DMS53 treated with DMSO at 0.1 percent for 48 hours (cell line): ENCODE data around the gene TPSG1.
"Not testable (repeated sequence)": the region's sequence is repeated elsewhere in the genome, so short reads cannot be mapped to it uniquely, and the experiment has no call there.

Source experiments
- DNase-seq: peaks from one replicate; lab custom pipeline; 2025; ENCODE audit not compliant: unreplicated experiment; lab: John Stamatoyannopoulos, UW

TPSG1 gene

DNA sequence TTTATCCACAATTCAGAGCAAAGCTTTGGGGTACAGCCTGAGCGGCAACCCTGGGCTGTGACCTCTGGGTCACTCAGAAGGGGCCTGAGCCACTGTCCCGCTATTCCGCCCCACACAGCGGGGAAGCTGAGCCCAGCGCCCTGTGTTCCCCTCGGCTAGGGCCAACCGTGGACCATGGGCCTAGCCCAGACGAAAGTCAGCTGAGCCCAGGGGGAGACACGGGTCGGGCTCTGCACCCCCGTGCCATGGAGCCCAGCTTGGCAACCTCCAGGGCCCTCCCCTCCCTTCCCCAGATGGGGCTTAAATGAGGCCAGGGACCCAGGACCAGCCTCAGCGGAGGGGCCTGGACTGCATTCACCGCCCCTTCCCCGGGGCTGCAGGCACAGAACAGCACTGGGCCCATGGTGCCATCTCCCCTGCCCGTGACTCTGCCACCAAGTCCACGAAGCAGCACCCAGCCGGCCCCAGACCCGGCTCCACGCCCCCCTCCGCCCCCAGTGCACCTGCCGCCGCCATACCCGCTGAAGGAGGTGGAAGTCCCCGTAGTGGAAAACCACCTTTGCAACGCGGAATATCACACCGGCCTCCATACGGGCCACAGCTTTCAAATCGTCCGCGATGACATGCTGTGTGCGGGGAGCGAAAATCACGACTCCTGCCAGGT, 32.6 kb upstream of the TPSG1 start:
- no peak for DNase-seq

DNA sequence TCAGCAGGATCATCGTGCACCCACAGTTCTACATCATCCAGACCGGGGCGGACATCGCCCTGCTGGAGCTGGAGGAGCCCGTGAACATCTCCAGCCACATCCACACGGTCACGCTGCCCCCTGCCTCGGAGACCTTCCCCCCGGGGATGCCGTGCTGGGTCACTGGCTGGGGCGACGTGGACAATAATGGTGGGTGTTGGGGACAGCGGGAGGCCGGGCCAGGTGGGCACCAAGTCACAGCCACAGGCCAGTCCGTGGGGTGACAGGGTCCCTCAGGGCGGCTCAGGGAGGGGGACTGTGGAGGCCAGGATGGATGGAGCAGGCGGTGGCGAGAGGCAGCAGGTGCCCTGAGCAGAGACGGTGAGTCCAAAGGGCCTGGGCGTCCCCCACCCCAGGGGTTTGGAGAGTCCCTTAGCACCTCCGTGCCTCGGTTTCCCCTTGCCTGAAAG, 31.8 kb upstream of the TPSG1 start:
- no peak for DNase-seq

DNA sequence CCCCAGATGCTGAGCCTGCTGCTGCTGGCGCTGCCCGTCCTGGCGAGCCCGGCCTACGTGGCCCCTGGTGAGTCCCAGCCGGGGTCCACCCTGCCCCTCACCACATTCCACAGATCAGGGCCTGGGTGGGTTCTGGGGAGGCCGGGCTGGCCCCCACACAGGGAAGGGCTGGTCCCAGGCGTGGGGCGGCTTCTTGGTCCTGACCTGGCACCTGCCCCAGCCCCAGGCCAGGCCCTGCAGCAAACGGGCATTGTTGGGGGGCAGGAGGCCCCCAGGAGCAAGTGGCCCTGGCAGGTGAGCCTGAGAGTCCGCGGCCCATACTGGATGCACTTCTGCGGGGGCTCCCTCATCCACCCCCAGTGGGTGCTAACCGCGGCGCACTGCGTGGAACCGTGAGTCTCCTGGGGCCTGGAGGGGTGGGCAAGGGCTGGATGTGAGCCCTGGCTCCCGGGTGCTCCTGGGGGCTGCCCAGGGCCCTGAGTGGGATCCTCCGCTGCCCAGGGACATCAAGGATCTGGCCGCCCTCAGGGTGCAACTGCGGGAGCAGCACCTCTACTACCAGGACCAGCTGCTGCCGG, 31.3 kb upstream of the TPSG1 start:
- DNase-seq, result not testable (repeated sequence)

DNA sequence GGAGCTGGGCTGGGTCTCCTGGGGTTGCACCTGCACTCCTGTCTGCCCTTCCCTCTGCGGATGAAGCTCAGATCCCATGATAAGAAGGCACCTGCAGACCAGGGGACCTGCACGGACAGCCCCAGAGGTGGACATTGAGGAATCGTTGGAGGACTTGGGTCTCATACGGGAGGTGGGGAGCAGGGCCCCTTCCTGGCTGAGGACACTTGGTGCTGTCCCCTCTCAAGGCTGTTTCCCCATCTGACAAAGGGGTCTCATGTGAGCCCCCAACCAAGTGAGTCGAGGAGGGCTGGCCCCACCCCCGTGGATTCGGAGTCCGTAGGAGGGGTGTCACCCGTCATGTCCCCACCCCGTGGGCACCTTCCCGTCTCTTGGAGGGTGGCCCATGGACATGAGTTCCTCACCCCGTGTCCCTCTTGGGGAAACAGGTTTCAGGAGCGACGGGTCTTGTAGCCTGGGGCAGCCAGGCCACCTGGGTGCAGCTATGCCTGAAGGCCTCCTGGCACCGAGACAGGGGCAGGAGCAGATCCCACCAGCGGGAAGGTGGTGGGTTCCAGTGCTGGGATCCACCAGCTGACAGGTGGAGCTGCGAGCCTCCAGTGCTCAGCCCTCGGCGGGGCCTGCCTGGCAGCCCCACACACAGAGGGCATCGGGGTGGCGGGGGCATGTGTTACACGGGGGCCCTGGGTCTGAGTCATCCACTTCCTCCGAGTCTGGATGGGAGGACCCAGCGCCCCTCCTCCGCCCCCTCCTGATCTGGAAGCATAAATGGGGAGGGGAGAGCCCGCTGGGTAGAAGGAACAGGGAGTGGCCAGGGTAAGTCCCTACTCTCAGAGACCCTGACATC, 30.4 kb upstream of the TPSG1 start, which contains the start of gene TPSD1:
Gene TPSD1 (plus strand): TSS at position 794 of the 847 bp plus-strand sequence. CDS start 212 bp downstream, outside the sequence.
- DNase-seq, result not testable (repeated sequence)

DNA sequence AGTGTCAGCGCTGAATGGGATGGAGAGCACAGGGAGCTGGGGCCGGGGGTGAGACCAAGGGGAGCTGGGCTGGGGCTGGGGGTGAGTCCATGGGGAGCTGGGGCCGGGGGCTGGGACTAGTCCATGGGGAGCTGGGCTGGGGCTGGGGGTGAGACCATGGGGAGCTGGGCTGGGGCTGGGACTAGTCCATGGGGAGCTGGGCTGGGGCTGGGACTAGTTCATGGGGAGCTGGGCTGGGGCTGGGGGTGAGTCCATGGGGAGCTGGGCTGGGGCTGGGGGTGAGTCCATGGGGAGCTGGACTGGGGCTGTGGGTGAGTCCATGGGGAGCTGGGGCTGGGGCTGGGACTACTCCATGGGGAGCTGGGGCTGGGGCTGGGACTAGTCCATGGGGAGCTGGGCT, 29.8 kb upstream of the TPSG1 start:
- not testable (repeated sequence) for DNase-seq

DNA sequence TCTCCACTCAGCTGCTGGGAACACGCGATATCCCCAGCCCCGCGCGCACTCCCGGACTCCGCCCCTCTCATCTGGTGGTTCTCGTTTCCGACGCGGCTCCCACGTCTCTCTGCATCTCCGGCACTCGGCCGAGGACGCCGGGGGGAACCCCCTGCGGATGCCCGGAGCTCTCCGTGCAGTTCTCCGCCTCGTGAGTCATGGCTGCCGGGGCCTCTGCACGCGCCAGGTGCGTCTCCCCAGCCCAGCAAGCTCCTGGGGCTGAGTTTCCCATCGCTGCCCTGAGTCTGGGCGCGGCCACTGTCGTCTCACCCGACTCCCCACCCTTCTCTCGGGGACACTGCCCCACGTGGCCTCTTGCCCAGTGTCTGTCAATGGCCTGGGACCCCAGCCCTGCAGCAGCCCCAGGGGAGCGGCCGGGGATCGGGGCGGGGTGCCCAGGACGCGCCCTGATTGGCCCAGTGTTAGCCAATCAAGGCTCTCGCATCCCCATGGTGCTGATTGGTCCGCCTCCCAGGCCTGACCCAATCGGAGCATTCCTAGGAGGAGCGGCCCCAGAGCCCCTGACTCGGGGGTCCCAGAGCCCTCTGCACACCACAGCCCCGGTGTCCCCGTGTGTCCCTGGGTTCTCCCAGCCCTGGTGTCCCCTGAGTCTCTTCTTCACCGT, 28.8 kb upstream of the TPSG1 start:
- DNase-seq, result not testable (repeated sequence)

DNA sequence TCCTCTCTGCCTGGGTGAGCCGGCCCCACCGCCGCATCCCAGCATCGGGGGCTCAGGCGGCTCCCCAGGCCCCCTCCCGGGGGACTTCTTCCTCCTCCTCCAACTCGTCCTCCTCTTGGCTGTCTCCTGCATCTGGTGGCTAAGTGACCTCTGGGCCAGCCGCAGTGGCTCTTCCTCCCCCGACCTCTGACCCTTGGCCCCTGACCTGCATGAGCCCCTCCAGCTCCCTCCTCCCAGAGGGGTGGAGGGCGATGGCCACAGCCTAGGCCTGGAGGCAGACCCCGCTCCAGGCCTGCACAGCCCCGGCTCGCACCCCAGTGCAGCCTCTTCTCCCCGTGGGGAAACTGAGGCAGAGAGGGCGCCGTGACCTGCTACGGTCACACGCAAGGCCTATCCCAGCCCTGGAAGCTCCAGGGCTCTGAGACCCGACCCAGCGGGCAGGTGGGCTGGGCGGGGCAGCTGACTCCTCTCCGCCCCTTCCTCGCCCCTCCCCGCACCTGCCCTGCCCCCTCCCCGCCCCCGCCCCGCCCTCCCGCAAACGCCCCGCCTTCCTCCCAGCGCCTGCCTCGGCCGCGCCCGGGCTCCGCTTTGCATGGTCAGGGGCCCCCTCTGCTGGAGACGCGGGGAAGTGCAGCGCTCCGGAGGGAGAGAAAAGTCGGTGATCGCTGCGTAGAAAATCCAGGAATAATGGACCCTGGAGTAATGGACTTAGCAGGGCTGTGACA, 24.1 kb upstream of the TPSG1 start:
- not testable (repeated sequence) for DNase-seq

DNA sequence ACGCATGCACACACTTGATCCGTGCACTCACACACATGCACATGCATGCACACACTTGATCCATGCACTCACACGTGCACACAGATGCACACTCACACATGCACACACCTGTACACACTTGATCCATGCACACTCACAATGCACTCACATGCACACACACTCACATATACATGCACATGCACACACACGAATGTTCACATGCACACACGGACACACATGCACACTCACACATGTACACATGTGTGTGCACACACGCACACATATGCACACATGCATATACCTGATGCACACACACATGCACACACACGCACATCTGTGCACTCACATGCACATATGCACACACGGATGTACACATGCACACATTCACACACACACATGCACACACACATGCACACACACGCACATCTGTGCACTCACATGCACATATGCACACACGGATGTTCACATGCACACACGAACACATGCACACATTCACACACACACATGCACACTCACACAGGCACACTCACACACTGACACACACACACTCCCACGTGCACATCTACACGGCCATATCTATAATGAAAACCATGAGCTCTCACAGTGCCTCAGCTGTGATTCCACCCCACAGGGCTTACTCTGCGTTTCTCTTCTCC, 23.0 kb upstream of the TPSG1 start:
- DNase-seq, result not testable (repeated sequence)

DNA sequence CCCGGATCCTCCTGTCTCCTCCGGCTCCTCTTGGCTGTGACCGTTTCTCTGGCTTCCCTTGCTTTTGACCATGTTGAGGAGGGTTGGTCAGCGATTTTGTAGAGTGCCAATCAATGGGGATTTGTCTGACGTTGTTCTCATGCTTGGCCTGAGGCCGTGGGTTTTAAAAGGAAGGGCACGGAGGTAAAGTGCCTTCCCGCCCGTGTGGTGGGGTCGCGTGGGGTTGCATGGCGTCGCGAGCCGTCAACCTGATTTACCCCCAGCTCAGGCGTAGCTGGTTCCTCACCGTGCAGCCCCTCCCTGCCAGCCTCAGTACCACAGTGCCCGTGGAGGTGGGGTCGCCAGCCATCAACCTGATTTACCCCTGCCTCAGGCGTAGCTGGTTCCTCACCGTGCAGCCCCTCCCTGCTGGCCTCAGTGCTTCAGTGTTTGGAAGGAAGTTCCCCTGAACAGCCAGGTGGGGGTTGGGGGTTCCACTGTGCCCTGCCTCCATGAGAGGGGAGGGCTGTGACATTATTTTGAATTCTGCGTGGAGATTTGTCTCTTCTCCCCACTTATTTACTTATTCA, 20.5 kb upstream of the TPSG1 start:
- DNase-seq, result no peak

DNA sequence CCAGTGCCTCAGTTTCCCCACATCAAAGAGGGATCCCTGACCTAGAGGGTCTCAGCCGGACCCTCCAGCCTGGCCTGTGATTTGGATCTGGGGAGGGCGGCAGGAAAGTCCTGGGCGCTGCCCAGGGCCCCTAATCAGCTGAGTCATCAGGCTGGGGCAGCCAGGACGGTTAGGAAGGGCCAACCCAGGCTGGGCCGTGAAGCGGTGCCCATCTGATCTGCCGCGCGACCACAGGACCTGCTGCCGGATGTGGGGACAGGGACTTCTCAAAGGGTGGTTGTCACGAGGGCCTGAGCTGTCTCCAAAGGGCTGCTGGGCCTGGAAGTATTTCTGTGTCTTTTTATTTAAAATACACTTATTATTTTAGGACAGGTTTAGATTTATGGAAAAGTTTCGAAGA, 19.8 kb upstream of the TPSG1 start:
- DNase-seq, result no peak

DNA sequence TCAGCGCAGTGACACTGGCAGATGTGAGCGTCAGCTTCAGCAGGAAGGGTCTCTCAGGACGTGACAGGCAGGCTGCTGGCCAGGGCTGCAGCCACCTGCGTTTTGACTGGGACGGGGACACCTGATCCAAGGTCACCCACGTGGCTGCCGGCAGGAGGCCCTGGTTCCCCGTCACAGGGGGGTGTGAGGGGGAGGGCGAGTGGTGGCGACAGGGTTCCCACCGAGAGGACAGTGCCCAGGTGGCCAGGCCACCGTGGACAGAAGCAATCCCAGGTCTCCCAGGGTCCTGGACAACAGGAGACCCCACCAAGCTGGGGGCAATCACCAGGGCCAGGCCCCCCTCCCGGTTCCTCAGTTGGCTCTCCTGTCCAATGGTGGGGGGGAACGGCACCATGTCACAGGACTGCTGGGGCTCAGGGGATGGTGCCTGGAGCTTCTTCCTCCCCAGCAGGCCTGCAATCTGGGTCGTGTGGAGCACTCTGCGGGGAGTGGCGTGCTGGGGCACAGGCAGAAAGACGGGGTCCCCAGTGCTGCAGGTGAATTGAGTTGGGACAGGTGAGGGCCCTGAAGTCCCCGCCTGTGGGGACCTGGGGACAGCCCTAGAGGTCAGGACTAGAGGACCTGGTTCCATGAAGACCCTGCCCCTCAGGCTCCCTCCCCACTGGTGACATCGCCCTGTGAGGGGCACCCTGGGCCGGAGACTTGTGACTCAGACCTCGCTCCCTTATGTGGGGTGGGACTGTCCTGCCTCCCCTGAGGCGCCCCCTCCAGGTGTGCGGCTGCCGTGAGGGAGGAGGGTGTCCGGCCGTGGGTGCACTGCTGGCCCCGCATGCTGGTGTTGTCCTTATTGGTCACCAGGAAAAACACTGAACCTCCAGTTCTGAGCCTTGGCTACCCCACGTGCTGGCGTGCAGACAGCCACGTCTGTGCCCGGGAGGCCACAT, 19.1 kb upstream of the TPSG1 start:
- not testable (repeated sequence) for DNase-seq

DNA sequence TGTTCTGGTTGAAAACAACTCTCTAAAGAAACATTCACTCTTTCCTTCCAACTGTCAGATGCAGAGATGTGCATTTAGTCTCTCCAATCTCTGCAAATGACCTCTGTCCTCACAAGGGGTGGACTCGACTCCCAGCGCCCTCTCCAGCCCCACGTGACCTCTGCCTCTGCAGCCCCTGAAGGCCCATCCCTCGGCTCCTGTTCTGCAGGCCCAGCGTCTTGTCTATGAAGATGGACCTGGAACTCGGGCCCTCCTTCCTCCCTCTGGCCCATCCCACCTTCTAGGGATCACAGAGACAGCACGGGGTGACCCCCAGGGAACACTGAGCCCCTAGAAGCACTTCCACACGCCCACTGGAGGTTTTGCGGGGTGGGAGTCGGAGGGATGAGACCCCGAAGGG, 18.3 kb upstream of the TPSG1 start:
- DNase-seq, result not testable (repeated sequence)

DNA sequence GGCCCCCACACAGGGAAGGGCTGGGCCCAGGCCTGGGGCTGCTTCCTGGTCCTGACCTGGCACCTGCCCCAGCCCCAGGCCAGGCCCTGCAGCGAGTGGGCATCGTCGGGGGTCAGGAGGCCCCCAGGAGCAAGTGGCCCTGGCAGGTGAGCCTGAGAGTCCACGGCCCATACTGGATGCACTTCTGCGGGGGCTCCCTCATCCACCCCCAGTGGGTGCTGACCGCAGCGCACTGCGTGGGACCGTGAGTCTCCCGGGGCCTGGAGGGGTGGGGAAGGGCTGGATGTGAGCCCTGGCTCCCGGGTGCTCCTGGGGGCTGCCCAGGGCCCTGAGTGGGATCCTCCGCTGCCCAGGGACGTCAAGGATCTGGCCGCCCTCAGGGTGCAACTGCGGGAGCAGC, 16.0 kb upstream of the TPSG1 start:
- DNase-seq, result not testable (repeated sequence)

DNA sequence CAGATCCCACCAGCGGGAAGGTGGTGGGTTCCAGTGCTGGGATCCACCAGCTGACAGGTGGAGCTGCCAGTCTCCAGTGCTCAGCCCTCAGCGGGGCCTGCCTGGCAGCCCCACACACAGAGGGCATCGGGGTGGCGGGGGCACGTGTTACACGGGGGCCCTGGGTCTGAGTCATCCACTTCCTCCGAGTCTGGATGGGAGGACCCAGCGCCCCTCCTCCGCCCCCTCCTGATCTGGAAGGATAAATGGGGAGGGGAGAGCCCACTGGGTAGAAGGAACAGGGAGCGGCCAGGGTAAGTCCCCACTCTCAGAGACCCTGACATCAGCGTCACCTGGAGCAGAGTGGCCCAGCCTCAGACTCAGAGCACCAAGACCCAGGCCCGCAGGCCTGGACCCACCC, 15.4 kb upstream of the TPSG1 start, which contains the start of gene TPSAB1:
Gene TPSAB1 (plus strand): TSS at position 270 of the 400 bp plus-strand sequence. CDS start 234 bp downstream, outside the sequence.
- not testable (repeated sequence) for DNase-seq

DNA sequence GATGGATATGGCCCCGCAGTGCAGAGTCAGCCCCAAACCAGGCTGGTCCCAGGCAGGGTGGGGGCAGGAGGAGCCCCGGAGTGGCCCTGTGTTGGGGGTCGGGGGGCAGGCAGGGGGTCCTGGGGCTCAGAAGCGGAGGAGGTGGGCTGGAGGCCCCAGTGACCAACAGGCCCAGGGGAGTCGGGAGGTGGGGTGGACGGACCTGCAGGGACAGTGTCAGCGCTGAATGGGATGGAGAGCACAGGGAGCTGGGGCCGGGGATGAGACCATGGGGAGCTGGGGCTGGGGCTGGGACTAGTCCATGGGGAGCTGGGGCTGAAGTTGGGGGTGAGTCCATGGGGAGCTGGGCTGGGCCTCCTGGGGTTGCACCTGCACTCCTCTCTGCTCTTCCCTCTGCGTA, 14.5 kb upstream of the TPSG1 start:
- DNase-seq, result not testable (repeated sequence)

DNA sequence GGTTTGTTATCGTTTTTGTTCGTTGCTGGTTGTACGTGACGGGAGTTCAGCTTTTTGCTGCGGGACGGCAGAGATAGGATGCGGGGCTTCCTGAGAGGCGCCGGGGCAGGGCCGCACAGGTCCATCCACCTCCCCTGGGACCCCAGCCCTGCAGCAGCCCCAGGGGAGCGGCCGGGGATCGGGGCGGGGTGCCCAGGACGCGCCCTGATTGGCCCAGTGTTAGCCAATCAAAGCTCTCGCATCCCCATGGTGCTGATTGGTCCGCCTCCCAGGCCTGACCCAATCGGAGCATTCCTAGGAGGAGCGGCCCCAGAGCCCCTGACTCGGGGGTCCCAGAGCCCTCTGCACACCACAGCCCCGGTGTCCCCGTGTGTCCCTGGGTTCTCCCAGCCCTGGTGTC, 13.8 kb upstream of the TPSG1 start:
- DNase-seq, result not testable (repeated sequence)

DNA sequence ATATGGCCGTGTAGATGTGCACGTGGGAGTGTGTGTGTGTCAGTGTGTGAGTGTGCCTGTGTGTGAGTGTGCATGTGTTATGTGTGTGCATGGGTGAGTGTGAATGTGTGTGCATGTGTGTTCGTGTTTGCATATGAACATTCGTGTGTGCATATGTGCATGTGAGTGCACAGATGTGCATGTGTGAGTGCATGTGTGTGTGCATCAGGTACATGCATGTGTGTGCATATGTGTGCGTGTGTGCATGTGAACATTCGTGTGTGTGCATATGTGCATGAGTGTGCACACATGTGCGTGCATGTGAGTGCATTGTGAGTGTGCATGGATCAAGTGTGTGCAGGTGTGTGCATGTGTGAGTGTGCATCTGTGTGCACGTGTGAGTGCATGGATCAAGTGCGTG, 12.9 kb upstream of the TPSG1 start:
- no peak for DNase-seq

DNA sequence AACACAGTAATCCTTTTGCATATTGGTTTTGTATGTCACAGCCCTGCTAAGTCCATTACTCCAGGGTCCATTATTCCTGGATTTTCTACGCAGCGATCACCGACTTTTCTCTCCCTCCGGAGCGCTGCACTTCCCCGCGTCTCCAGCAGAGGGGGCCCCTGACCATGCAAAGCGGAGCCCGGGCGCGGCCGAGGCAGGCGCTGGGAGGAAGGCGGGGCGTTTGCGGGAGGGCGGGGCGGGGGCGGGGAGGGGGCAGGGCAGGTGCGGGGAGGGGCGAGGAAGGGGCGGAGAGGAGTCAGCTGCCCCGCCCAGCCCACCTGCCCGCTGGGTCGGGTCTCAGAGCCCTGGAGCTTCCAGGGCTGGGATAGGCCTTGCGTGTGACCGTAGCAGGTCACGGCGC, 11.6 kb upstream of the TPSG1 start:
- not testable (repeated sequence) for DNase-seq
